ENCODE results near the gene DDX51. TPM values are rescaled to one million over a fixed set of nuclear protein-coding genes. Genes with fewer than 3 reads are reported as not detected.

Gene DDX51
- total RNA-seq, 1 experiment from 2014 or later: 38.1 TPM

GRCh38 chr12:132141976-132142678, 2.0 kb downstream of the DDX51 start (continued):
- TF ChIP-seq TCF7L2 (IDR thresholded peaks at IDR 0.05; ENCODE audit: borderline replicate concordance, extremely low read depth, insufficient read depth, insufficient read length) (no peak), SIN3A (IDR thresholded peaks at IDR 0.05; ENCODE audit: low read depth) (no peak), CBX3 (IDR thresholded peaks at IDR 0.05; ENCODE audit: low read depth) (no peak)
- TF ChIP-seq, protein P1, sequence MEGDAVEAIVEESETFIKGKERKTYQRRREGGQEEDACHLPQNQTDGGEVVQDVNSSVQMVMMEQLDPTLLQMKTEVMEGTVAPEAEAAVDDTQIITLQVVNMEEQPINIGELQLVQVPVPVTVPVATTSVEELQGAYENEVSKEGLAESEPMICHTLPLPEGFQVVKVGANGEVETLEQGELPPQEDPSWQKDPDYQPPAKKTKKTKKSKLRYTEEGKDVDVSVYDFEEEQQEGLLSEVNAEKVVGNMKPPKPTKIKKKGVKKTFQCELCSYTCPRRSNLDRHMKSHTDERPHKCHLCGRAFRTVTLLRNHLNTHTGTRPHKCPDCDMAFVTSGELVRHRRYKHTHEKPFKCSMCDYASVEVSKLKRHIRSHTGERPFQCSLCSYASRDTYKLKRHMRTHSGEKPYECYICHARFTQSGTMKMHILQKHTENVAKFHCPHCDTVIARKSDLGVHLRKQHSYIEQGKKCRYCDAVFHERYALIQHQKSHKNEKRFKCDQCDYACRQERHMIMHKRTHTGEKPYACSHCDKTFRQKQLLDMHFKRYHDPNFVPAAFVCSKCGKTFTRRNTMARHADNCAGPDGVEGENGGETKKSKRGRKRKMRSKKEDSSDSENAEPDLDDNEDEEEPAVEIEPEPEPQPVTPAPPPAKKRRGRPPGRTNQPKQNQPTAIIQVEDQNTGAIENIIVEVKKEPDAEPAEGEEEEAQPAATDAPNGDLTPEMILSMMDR (IDR thresholded peaks at IDR 0.05 in 2 of 3, conservative IDR thresholded peaks at IDR 0.05 in 1 of 3; ENCODE audit: borderline replicate concordance in 1 of 3, insufficient read depth in 1 of 3, low read depth in 2 of 3, low read length in 2 of 3): no peak

- ChIA-PET POLR2A (no interaction called here), CTCF (no interaction called here)
- no peak for TF ChIP-seq FOSL1 (IDR thresholded peaks at IDR 0.05; ENCODE audit: low read depth)
- TF ChIP-seq POLR2AphosphoS5 (IDR thresholded peaks at IDR 0.05; ENCODE audit: low read depth, low read length): no peak
- TF ChIP-seq CBX3 (IDR thresholded peaks at IDR 0.05; ENCODE audit: low read depth): no peak
- no peak for TF ChIP-seq CEBPB (IDR thresholded peaks at IDR 0.05; ENCODE audit: low read depth)
- no peak for TF ChIP-seq POLR2A (IDR thresholded peaks at IDR 0.05; ENCODE audit: borderline replicate concordance, extremely low read depth, insufficient read depth, insufficient read length)
- TF ChIP-seq EZH2 (IDR thresholded peaks at IDR 0.05): no peak
- TF ChIP-seq EZH2phosphoT487 (IDR thresholded peaks at IDR 0.05; ENCODE audit: borderline replicate concordance): no peak
- TF ChIP-seq SIN3A (IDR thresholded peaks at IDR 0.05; ENCODE audit: low read depth): no peak
- no peak for TF ChIP-seq SP1 (IDR thresholded peaks at IDR 0.05; ENCODE audit: low read depth)
- TF ChIP-seq ZFX (IDR thresholded peaks at IDR 0.05): no peak
- TF ChIP-seq REST (IDR thresholded peaks at IDR 0.05; ENCODE audit: low read depth): no peak
- TF ChIP-seq, protein P2, sequence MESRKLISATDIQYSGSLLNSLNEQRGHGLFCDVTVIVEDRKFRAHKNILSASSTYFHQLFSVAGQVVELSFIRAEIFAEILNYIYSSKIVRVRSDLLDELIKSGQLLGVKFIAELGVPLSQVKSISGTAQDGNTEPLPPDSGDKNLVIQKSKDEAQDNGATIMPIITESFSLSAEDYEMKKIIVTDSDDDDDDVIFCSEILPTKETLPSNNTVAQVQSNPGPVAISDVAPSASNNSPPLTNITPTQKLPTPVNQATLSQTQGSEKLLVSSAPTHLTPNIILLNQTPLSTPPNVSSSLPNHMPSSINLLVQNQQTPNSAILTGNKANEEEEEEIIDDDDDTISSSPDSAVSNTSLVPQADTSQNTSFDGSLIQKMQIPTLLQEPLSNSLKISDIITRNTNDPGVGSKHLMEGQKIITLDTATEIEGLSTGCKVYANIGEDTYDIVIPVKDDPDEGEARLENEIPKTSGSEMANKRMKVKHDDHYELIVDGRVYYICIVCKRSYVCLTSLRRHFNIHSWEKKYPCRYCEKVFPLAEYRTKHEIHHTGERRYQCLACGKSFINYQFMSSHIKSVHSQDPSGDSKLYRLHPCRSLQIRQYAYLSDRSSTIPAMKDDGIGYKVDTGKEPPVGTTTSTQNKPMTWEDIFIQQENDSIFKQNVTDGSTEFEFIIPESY (IDR thresholded peaks at IDR 0.05; ENCODE audit: extremely low read depth, insufficient replicate concordance, low read length): no peak
- TF ChIP-seq, protein P3, sequence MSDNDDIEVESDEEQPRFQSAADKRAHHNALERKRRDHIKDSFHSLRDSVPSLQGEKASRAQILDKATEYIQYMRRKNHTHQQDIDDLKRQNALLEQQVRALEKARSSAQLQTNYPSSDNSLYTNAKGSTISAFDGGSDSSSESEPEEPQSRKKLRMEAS (IDR thresholded peaks at IDR 0.05): no peak
Measured at GRCh38 chr12:132140918-132141841, 2.9 kb downstream of the DDX51 start.

More at GRCh38 chr12:132140918-132141841, 2.9 kb downstream of the DDX51 start:
- Histone ChIP-seq H3K9me2 (ENCODE audit: insufficient read depth) (no peaks in the 10 kb centered on the region), H3K4me1 (ENCODE audit: control insufficient read depth in 1 of 2, insufficient read depth in 2 of 2, low read length in 2 of 2) (peaks cover 12 to 18% of the 10 kb centered on the region in 2 experiments; a peak in 3 of 4 replicates), H3K27ac (ENCODE audit: low read depth, low read length) (no peak overlapping the region), H2AFZ (ENCODE audit: low read depth, low read length, poor library complexity, severe bottlenecking) (no peak overlapping the region), H3K9ac (ENCODE audit: low read length) (no peak overlapping the region), H3K79me2 (ENCODE audit: insufficient read depth, low read length) (peaks cover 45% of the 10 kb centered on the region), H3K36me3 (ENCODE audit: control insufficient read depth in 1 of 2, insufficient read depth in 2 of 2, low read length in 2 of 2) (peaks cover 26 to 40% of the 10 kb centered on the region in 2 experiments; a peak in 3 of 4 replicates), H3K27me3 (ENCODE audit: insufficient read depth, low read length) (no peaks in the 10 kb centered on the region), H3K9me3 (ENCODE audit: control insufficient read depth in 1 of 2, insufficient read depth in 1 of 2, low read depth in 1 of 2, low read length in 2 of 2) (no peaks in the 10 kb centered on the region), H4K20me1 (ENCODE audit: insufficient read depth) (no peaks in the 10 kb centered on the region), H3K4me2 (ENCODE audit: low read length) (no peak overlapping the region), H3K4me3 (replicated peaks in 1 of 2; ENCODE audit: low read depth in 1 of 2, low read length in 2 of 2) (no peak overlapping the region)
- ATAC-seq (no peak), DNase-seq (ENCODE audit: low read depth, low spot score) (no peak)
- RAD21 ChIA-PET (ENCODE audit: low non-redundant PET in 1 of 2, low total read pairs in 2 of 2, uncharacterized antibody in 2 of 2, unreplicated experiment in 2 of 2): no interaction called here
- intact Hi-C loops (cut with micrococcal nuclease): no loop called here
- no TSS peak for BruUV-seq (replicated peaks)

All from HCT116 (cell line).